NCI-H146 treated with DMSO at 0.1 percent for 48 hours (cell line): Measurements from ENCODE around the gene ITPRIP.
A peak's percentile ranks its signal among the peaks of the same experiment; 100 is the strongest.

ENCODE experiments used
- DNase-seq: peaks from one replicate; lab custom pipeline; 2025; ENCODE audit not compliant: unreplicated experiment; lab: John Stamatoyannopoulos, UW

Gene ITPRIP

DNA sequence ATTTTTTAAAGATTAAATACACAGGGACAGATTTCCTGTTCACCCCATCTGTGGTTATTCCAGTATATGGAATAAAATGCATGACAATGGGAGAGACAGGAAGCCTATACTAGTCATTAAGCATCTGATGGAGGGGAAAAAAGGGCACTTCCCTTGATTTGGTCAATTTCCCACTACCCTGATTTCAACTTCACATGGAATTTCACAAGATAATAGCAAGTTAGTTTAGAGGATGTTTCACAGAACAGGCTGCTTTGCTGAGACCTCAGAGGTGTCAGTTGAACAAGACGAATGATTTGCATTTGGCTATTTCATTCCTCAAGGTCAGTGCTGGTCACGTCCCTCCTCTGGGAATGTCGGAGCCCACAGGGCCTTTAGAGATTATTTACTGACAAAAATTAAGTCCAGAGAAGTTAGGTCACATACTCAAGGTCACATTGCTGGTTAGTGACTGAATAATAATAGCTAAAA is 4.7 kb upstream of the ITPRIP start:
- no peak for DNase-seq

DNA sequence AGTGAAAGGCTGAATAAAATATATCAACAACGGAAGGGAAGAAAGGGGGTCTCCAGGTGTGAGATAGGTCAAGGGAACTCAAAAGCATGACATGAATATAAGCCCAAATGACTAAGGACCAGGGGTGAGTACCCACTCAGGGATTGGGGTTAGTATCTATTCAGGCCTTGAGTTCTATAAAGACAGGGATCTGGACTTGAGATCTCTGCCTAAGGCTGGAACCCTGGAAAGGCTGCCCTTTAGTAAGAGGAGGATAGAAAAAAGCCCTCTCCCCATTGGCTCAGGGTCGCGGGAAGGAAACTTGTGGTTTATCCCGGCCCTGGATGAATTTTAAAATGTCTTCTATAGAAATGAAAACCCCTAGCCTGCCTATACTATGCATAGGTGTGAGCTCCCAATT is 2.4 kb upstream of the ITPRIP start:
- DNase-seq = no peak

DNA sequence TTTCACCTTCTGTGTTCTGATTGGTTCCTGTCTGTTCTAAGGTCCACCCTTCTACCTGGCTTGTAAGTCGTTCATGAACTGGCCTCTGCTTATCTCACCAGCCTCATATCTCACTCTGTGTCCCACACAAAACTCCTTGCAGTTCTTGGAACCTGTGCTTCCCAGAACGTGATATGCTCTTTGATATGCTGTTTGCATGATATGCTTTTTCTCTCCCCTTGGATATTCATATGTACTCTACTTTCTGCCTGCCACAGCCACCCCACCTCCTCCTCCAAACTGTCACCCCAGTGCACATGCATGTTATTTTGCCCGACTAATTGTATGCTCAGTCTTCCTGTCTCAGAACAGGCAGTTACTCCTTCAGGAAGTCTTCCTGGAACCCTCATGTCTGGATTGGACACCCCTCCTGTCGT is 1.9 kb upstream of the ITPRIP start:
- no peak for DNase-seq

DNA sequence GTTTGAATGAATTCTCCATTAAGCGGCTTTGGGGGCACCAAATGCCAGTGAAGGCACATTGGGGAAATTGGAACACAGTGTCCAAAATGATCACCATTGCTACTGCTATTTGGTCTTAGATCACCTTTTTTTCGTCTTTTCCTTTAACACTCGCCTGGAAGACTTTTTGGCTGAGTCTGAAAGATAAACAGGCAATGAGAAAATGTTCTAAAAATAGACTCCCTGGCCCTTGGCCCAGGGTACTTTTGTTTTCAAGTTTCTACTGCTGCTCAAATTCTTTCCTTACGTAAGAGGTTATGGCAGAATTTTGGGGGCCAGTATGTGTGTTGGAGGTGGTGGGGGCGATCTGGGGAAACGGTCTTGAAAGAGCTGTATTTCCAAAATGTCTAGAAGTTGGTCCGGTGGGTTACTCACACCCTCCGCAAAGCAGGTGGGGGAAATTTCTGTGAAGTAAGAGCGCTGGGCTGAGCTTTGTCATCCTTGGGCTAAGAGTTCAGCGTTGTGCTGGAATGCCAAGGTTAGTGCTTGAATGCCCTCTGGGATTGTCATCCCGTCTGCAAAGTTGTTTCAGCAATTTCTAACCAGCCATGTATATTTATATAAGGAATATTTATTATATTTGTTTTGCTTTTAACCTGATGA is 1.3 kb upstream of the ITPRIP start:
- no peak for DNase-seq

DNA sequence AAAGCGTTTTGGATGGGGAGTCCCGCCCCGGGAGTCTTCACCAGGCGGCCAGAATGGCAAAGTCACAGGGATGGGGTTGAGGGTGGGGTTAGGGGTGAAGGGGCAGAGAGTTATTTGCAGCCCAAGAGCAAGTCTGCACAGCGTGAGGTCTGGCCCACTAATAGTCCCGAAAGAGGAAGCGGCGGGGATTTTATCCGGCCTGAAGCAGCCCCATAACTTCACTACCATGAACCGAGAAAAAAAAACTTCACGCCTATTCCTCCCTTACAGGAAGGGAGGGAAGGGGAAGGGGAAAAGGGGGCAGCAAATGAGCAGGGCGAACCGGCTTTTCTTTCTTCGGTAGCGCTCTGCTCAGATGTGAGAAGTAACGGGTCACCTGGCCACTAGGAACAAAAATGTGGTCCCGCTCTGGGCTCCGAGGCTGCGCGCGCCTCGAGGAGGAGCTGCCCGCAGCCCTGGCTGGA is 712 bp downstream of the ITPRIP start:
- no peak for DNase-seq

DNA sequence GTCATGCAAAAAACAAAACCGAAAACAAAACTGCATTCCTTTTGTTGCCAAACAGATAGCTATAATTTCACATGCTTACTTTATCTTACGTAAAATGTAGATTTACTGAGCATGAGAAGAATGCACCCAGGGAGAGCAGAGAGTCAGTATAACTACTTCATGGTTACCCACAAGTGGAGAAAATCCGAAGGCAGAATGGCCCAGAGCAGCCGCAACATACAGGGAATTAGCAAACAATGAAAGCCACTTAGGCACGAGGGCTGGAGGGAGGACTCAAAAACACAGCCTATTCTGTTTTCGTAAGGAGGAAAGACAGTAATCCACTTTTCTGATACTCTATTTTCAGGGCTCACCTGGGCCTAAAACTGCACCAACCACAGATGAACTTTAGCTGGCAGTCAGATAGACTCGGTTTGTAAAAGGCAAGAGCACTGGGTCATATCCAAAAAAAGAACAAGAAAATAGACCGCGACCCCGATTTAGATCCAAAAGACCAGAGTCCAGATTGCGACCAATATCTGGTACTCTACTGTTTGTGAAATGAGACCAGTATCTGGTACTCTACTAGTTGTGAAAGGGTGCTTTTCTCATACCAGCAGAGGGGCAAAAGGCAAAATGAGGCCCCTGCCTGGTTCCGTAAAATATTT is 1.3 kb downstream of the ITPRIP start:
- DNase-seq = no peak

DNA sequence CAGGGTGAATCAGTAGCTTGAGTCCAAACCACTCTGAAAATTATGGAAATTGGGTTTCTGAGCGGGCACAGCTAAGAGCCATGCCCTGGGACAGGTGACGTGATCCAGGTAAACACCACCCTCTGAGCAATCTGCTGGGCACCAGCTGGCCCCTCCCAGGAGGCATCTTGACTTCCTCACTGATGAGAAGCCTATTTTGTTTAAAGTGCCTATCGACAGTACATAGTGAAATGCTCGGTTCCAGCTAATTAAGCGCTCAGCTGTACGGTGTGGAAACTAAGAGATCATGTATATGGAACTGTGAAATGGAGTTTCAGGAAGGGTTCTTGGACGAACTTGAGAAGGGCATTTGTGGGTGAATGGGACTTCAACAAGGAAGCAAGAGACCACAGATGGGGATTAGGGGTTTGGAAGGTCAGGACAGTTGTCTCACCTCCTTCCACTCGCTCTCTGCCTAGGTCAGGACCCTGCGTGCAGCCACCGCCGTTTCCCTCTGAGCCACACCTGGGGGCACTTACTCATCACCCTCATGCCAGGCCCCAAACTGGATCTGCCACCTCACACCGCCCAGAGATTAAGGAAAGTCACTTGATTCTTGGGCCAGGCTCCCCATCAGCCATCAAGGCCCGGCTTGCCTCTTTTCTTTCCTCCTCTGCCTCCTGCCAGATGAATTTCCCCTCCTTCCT is 3.2 kb downstream of the ITPRIP start:
- DNase-seq = peak; percentile 35

DNA sequence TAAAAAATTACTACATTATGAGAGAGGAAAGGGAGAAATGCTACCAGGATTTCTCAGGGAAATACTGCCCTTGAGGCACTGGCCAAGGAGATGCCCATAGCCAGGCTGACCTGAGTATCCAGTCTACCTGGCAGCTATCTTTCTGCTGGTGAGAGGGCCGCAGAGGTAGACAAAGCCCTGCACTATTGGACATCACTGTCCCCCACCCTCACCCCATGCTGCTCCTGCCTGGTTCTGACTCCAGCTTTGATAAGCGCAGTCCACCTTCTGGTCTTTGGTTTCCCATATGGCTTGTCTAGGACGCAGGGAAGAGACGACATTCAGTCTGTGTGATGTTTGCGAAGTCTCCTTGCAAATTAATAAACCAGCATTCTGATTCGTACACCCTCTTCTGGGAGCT is 3.7 kb downstream of the ITPRIP start:
- no peak for DNase-seq

DNA sequence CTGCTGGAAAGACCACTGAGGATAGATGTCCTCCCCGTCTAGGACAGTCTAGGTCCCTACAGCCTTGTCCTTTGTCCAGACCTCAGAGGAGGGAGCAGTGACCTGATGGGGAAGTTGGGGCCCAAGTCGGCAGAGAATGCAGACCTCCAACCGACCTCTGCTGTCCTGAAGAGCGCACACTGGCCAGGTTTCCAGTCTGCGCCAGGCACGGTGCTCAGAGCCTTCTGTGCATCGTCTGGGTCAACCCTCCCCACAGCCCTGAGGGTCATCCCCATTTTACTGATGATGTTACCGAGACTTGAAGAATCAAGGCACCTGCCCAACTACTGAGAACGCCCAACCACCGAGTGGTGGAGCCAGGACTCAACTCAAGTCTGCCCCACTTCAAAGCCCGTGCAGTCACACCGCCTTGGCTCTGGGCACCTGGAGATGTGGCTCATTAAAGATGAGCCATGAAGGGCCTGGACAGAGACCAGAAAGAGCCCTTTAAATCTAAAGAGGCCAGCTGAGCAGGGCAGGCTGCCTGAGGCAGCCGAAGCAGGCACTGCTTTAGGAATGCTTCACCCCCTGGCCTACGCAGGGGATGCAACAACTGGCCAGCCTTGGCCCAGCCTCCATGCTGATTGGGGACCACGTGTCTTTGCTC is 4.4 kb downstream of the ITPRIP start:
- DNase-seq = no peak

DNA sequence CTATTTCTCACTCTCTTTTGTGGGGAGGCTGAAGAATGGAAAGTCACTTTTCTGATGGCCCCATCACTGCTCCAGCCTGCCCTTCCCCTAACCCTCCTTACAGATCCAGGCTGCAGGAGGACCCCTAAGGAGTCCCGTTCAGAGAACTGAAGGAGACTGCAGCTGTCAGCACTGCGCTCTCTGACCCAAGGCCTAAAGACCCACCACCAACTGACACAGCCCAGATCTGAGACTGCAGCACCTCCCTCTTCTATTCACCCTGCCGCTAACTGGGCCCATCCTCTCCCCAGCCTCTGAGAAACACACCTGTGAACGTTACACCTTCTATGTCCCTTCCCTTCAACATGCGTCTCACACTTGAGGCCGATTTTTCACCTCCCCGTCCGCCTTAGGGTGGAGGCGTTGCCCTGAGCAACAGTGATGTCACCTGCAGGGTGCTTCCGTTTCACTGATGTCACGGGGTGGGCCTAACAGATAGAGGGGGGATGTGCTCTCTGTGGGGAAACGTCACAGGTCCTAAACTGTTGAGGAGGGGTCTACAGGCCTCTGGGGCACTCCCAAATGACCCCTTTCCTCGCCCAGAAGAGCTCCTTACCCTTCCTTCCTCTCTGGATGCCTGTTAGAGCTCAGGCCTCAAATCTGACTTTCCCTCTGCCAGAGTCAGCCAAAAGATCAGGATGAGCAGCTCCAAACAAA is 5.1 kb downstream of the ITPRIP start:
- no peak for DNase-seq

DNA sequence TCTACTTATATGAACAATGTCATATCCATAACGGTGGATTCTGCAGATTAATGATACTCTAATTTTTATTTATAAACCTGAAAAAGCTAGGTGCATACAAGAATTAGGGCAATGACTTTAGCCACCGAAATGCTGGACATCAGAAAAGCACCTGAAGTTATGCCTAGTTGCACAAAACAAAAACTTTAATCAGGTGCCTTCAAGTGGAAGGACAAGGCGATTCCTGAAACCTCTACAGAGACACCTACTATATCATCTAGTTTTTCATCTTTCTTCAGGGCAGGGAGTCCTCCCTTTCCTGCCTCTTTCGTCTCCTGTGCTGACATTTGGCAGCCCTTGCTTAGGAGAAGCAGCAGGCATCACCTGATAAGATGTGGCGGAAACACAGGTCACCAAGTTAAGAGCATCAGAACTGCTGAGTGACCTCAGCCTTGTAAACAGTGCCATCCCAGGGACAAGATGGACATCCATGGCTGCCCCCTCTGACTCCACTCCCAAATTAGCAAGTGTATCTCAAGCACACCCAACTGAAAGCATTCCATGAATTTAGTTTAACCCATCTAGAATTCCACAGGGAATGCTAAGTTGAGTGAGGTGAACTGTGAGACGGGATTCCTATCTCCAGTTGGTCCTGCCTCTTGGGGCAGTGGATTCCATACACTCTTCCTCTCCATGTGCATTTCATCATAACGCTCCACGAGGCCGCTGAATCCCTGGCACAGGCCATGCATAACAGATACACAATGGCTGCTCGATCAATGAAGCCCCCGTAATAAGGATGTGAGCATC is 5.8 kb downstream of the ITPRIP start:
- no peak for DNase-seq

DNA sequence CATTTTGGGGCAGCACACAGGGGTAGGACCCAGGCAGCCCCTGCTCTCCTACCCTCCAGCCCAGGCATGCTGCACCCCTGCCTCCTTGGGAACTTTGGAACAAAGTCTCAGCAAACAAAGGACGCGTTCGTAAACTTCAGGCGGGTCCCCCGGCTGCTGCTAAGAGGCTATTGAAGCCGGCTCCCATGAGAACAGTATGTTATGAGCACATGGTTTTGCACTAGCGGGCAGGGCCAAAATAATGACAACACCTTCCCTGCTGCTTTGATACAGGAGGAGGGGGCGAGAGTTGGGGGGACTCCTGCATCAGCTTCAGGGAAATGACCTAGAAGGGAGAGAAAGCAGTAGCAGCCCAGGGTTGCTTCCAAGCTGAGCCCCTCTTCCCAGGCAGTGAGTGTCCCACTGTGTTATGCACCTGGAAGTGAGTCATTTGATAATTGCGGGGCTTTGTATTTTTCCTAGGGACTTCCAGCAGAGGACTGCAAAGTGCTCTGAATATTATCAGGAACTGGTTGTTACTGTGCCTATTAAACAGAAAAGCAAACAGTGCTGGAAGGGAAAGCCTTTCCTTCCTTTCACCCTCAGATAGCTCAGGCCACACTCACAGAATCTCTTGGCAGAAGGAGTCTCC is 6.9 kb downstream of the ITPRIP start:
- DNase-seq = peak; percentile 87

DNA sequence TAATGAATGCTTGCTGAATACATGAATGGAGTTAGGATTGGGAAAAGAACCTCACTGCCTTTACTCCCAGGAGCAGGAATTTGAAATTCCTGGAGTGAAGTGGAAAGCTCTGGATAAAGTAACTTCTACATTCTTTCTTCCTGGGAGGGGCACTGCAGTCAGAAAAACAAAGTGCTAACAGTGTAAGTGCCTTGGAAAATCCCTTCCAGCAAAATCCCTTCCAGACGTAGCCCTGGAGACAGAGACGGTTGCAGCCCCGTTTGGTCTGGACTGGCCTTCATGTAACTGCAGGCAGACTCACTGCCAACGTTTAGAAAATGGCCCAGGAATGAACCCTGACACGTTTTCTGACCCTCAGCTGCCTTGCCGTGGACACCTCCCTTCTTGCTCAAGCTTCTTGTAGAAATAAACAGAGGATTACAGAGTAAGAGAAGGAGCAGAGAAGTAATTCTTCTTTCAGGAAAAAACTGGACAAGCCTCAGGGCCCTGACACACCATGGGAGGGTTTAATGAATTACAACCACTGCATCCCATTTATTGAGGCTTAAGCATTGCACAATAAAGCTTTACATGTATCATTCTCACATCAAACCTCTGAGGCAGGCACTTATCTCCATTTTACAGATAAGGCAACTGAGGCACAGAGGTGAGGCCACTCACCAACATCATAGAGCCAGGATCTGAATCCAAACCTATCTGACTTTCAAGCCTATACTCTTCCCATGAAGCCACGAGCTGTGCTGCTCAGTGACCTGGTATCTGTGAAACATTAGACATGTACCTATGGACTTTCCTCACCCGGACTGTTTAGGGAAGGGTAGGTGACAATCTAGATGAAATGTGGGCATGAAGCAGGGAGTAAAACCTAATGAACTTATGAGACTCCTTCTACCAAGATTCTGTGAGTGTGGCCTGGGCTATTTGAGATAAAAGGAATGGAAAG is 7.8 kb downstream of the ITPRIP start:
- DNase-seq = no peak

DNA sequence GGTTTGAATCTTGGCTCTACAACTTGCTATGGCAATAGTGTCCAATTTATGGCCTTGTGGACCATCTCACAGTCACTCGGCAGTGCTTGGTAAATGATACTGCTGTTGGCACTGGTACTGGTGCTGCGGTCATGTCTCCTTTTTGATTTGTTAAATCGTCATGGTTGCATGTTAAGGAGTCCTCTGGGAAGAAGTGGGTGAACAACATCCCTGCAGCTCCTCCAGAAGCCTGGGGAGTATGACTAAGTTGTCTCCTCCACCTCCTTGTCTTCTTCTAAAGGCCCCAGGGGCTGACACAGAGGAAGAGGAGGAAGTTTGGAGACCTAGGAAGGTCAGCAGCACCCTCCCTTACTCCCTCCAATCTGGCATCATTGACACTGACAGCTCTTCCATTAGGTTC is 8.5 kb downstream of the ITPRIP start:
- DNase-seq = no peak

DNA sequence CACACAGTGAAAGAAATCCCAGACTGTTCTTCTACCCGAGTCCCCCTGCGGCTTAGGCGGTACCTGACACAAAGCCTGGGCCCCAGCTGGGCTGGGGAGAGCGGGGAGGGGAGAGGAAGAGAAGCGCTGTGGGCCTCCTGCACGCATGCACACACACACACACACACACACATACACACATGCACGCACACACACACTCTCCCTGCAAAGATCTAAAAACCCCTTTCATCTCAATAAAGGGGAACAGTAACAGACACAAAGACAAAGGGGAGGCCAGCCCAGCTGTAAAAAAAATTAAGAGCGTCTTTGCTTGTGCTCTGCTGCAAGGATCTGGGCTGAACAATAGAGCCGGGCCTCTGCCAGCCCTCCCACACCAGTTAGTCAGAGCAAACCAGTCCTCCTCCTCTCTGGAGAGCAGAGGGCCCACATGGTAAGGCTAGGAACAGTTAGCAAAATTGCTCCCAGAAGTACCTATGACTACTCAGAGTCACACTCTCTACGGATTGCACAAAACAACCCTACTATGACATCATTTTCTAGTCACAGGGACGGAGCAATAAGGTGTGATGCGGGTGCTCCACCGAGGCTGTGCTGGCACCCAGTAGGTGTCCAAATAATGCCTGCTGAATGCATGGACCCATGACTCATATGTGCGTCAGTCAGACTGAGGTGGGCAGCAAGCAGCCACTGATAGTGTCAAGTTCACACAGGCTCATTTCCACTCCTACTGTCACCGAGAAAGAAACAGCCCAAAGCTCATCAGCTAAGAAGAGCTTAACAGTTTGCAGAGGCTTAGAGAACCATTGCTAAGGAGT is 9.2 kb downstream of the ITPRIP start:
- DNase-seq = peak; percentile 18

DNA sequence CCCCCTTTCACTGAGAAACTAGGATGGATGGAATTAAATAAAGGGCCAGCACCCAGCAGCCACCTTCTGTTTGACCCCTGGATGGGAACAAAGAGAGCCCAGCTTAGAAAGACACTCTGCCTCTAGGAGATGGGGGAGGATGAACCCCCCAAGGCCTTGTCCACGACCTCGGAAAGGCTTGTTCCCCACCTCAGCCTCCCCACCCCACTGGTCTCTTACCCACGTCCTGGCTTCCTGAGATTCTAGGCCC is 9.7 kb downstream of the ITPRIP start:
- no peak for DNase-seq

DNA sequence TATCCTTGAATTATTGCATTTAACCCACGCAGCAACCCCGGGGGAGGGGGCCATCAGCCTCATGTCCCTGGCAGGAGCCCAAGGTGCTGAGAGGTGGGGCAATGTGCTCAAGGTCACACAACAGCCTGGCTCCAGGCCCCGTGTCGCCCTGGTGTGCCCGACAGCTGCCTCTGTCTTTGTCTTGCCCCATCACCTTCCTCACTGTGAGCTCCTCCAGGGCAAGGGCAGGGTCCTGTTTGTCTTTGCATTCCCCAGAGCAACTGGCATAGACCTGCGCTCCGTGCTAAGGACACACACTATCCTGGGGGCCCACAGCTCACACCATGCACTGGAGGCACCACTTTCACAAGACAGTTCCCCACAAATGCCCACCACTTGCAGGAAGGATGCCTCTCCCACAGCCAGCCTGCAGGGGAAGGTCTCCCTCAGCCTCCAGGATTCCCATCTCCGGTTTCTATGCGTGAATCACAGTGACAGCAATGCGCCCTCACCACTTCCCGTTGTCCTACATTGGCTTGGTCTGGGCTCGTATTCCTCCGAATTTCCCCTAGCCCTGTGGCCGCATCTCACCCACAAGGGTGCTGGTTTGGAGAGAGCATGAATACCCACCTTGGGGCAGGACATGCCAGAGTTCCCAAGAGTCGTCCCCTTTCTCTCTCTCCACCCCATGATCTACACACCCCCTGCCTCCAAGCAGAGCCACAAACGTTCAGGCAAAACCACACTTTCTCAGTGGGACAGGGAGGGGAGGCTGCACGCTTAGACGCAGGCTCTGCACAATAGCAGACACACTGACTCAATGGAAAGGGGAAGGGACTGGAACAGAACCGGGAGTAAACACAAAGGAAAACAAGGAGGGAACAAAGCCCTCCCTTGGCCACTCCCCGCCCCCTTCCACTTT is 10.3 kb downstream of the ITPRIP start:
- DNase-seq = no peak
